Right atrium auricular region (tissue), 2 donors: Measurements from ENCODE around the gene FUT2. TPM values are rescaled to one million over a fixed set of nuclear protein-coding genes. Genes with fewer than 3 reads are reported as not detected.

Experiments used
- DNase-seq: peaks from one replicate; pipeline ENCODE4 v3.0.0-alpha.2; 2019; ENCODE audit warnings: low spot score
- H3K27ac ChIP-seq, 2 donors: fragments of 200-600 bp; sonication (generic); 1 replicate in 1 of 2; 2 replicates in 1 of 2; pipeline ENCODE4 v1.5.1; 2016 to 2019
- H3K27me3 ChIP-seq, 2 donors: fragments of 200-600 bp; sonication (generic); one replicate each; pipeline versions ENCODE4 v1.5.1 to v1.6.0; 2017 to 2019
- H3K36me3 ChIP-seq: fragments of 200-600 bp; sonication (generic); one replicate; pipeline ENCODE4 v1.5.1; 2016
- H3K4me1 ChIP-seq, 2 donors: fragments of 200-600 bp; sonication (generic); one replicate each; pipeline versions ENCODE4 v1.5.1 to v1.6.0; 2017 to 2019
- H3K4me3 ChIP-seq, 2 donors: fragments of 200-600 bp; sonication (generic); 1 replicate in 1 of 2; 2 replicates in 1 of 2; pipeline ENCODE4 v1.5.1; 2017 to 2019; ENCODE audit warnings: mild to moderate bottlenecking in 1 of 2, moderate library complexity in 1 of 2
- H3K9me3 ChIP-seq, 2 donors: fragments of 200-600 bp; sonication (generic); one replicate each; pipeline ENCODE4 v1.5.1; 2019
- CTCF ChIP-seq, 2 donors: fragments of 200-600 bp; sonication (generic); IDR thresholded peaks; one replicate each; pipeline ENCODE4 v1.5.1; 2019; ENCODE audit warnings: antibody characterized with exemption in 2 of 2
- total RNA-seq, 2 donors: library from RNA; depleted of rRNA; stranded (reverse); fragments of >200 nt; gene quantifications; one replicate each; pipeline ENCODE4 v1.1.0, GENCODE V29; 2016

Gene FUT2
- total RNA-seq, 2 donors from 2014 or later = not detected

- no peak for TF ChIP-seq CTCF (IDR thresholded peaks at IDR 0.05)
- Histone ChIP-seq H3K36me3 (no peaks in the 10 kb centered on the region), H3K27me3 (no peaks in the 10 kb centered on the region)
Measured at GRCh38 chr19:48668761-48669160, 27.0 kb upstream of the FUT2 start.

GRCh38 chr19:48669903-48670668 is 25.7 kb upstream of the FUT2 start:
- H3K27ac ChIP-seq = no peak overlapping the region
- no peak for TF ChIP-seq CTCF (IDR thresholded peaks at IDR 0.05)
- H3K4me3 ChIP-seq = no peak overlapping the region
- H3K4me1 ChIP-seq = peaks cover 0 to under 1% of the 10 kb centered on the region in 2 donors
- H3K9me3 ChIP-seq = no peaks in the 10 kb centered on the region
- no peak for DNase-seq
- H3K36me3 ChIP-seq = no peaks in the 10 kb centered on the region
- no peaks in the 10 kb centered on the region for H3K27me3 ChIP-seq

More at GRCh38 chr19:48668761-48669160, 27.0 kb upstream of the FUT2 start:
- no peaks in the 10 kb centered on the region for H3K4me1 ChIP-seq
- DNase-seq = no peak
- H3K4me3 ChIP-seq = no peak overlapping the region
- no peaks in the 10 kb centered on the region for H3K9me3 ChIP-seq
- H3K27ac ChIP-seq = no peak overlapping the region

GRCh38 chr19:48670699-48671445 is 24.9 kb upstream of the FUT2 start:
- no peaks in the 10 kb centered on the region for H3K36me3 ChIP-seq
- TF ChIP-seq CTCF (IDR thresholded peaks at IDR 0.05) = no peak
- no peak for DNase-seq
- H3K9me3 ChIP-seq = no peaks in the 10 kb centered on the region
- peaks cover 0 to 6% of the 10 kb centered on the region in 2 donors for H3K4me1 ChIP-seq
- H3K4me3 ChIP-seq = no peak overlapping the region
- H3K27ac ChIP-seq = no peak overlapping the region
- H3K27me3 ChIP-seq = no peaks in the 10 kb centered on the region

- no peak for DNase-seq
- Histone ChIP-seq H3K9me3 (no peaks in the 10 kb centered on the region), H3K27me3 (no peaks in the 10 kb centered on the region), H3K4me1 (peaks cover 0 to 6% of the 10 kb centered on the region in 2 donors), H3K4me3 (no peak overlapping the region), H3K36me3 (no peaks in the 10 kb centered on the region), H3K27ac (no peak overlapping the region)
- no peak for TF ChIP-seq CTCF (IDR thresholded peaks at IDR 0.05)
Measured at GRCh38 chr19:48671446-48671995, 24.2 kb upstream of the FUT2 start.

GRCh38 chr19:48672994-48673393 is 22.8 kb upstream of the FUT2 start, which contains the start of gene NTN5:
NTN5 (minus strand) TSS chr19:48673017; CDS start chr19:48670986, 2,031 bp downstream.
- H3K4me3 ChIP-seq = no peak within 1 kb of the TSS
- H3K27ac ChIP-seq = no peak within 1 kb of the TSS
- H3K4me1 ChIP-seq = peaks cover 0 to 6% of the 10 kb centered on the region in 2 donors
- H3K9me3 ChIP-seq = no peaks in the 10 kb centered on the region
- H3K36me3 ChIP-seq = no peaks in the 10 kb centered on the region
- no peaks in the 10 kb centered on the region for H3K27me3 ChIP-seq
- DNase-seq = no peak
- no peak for TF ChIP-seq CTCF (IDR thresholded peaks at IDR 0.05)
